HG02884 (cell line): ENCODE data around the gene A1BG.
"Not testable (repeated sequence)": the region's sequence is repeated elsewhere in the genome, so short reads cannot be mapped to it uniquely, and the experiment has no call there.

Source experiments
- ATAC-seq: cut with Tn5 transposase; IDR thresholded peaks from one replicate; pipeline ENCODE4 v1.9.1; 2021; ENCODE audit warnings: mild to moderate bottlenecking, moderate library complexity; ENCODE audit not compliant: unreplicated experiment

The A1BG gene

DNA sequence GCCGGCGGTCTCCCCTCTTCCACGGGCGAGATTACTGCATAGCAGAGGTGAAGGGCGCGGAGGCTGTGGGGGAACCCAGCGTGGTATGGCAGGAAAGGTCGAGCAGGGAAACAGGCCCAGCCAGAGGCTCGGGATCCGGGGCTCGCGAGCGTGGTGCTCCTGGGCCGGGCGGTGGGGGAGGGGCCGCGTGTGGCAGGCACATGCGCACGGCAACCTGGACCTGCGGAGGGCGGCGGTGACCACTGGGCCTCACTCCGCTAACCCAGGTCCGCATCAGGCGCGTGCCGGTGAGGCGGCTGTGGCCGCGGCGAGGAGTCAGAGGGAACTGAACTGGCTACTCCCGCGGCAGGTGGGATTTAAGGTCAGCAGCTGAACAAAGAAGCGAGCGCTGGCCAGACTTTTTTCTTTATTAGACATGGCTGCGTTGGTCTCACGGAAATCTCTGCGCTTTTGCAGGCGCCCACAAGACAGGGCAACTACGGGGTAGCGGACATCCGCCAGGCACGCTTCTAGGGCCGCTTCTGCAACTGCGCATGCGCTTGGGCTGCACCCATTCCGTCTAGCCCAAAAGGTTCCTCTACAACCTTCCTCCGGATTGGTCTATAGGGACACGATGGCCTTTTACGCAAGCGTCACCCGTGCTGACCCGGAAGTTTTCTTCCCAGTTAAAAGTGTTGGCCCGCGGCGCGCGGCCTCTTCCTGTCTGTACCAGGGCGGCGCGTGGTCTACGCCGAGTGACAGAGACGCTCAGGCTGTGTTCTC, 33.5 kb upstream of the A1BG start, which contains the start of gene RPS5:
RPS5 (plus strand) TSS at position 694 of the 762 bp plus-strand sequence. CDS start 869 bp downstream, outside the sequence.
- peak; percentile 76 for ATAC-seq

DNA sequence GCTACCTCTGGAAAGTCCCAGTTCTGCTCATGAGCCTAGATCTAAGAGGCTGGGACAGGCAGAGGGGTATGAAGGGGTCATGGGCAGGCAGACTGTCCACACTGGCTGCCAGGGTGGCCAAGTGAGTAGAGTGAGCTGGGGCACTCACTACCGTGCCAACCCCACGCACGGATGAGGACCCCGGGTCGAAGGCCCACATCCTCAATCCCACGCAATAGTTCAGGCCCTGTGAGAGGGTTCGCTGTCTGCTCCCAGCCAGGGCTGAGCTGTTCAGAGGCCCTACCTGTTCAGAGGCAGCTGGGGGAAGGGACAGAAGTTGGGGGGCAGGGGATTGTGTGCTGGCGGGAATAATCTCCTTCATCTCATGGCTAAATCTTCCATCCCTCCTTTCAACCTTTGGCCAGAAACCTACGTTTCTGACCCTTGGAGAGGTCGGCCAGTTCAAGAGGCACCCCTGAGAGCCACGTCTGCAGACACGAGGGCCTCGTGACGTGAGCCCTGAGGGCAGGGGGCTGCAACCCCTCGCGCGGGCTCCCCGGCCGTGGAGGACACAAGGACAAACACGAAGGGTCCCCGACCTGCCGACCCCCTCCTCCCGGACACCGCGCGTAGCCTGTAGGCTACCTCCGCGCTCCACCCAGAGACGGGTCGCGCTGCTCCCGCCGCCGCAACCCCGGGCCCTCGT, 32.7 kb upstream of the A1BG start:
- no peak for ATAC-seq

GRCh38 chr19:58385313-58385890, 32.1 kb upstream of the A1BG start:
- ATAC-seq = no peak

DNA sequence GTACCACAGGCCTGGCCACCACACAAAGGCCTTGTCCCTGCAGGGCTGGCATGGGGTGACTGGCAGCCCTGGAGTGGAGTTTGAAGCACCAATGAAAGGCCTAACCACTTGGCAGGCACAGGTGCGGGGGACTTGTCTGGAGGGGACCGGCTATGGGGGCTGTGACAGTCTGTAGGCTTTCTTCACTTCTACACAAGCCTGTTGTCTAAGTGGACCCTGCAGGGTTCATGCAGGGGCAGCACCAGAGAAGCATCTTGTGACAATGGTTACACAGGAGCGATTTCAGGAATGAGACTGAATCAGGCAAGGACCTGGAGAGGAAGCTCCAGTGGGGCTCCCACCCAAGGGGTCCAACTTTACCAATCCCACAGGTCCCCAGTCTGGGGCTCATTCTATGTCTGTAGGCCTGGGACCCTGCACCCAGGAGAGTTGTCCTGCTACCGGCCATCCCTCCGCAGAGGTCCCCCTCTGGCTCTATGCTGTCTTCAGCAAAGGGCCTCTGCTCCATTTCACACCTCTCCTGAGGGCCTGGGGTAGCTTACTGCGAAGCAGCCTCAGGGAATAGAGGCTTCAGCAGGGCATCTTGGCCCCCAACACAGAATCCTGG, 29.8 kb upstream of the A1BG start:
- ATAC-seq = no peak

DNA sequence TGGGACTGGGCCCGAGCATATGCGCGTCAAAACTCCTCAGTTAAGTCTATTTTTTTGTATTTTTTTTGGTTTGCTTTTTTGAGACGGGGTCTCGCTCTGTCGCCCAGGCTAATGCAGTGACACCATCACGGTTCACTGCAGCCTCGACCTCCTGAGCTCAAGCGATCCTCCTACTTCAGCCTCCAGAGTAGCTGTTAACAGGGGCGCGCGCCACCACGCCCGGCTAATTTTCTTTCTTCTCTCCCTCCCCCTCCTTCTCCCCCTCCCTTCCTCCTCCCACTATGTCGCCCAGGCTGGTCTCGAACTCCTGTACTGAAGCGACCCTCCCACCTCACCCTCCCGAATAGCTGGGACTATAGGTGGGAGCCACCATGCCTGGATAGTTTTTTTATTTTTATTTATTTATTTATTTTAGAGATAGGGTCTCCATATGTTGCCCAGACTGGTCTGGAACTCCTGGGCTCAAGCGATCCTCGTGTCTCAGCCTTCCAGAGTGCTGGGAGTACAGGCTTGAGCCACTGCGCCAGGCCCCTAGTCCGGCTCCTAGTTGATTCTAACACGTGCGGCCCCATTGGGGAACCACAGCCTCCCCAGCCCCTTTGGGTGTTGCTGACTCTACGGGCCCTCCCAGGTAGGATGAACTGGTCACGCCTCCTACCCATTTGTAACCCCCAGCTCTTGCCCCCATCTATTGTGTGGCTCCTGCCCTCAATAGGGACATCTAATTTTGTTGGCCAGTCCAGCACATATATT, 28.3 kb upstream of the A1BG start:
- no peak for ATAC-seq

DNA sequence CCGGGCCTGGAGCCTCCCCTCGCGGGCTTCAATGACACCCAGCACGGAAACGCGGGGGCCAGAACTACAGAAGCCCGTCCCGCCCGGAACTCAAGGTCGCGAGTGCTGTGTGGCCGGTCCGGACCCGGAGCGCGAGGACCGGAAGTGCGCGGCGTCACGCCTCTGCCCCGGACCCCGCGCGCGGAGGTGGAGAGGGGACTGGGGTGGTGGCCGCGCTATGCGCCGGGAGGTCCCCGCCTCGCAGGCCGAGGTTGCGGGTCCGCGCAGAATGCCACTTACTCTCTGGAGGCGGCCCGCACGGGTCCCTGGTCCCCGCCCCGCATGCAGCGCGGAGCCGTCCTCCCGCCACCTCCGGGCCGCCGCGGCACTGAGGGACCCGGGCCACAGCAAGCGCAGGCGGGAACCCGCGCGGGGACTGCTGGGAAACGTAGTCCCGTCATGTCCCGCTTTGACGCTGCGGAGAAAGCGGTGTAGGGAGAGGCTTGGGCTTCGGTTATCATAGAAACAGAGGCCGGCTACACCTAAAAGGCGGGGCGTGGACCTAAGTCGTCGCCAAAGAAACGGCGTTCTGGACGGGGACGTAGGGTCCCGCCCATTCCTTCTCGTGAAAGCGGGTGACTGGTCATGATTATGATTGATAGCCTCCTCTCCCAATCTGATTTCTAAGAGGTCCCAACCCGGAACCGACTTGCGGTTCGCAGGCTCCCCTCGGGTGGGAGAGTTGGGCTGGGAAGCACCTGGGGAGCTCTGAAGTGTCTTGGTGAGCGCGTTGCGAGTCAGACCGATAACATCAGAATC, 27.6 kb upstream of the A1BG start, which contains the start of gene ZNF837:
ZNF837 (minus strand) TSS at position 369 of the 798 bp plus-strand sequence. CDS start 11,698 bp downstream, outside the sequence.
- peak; percentile 75 for ATAC-seq

DNA sequence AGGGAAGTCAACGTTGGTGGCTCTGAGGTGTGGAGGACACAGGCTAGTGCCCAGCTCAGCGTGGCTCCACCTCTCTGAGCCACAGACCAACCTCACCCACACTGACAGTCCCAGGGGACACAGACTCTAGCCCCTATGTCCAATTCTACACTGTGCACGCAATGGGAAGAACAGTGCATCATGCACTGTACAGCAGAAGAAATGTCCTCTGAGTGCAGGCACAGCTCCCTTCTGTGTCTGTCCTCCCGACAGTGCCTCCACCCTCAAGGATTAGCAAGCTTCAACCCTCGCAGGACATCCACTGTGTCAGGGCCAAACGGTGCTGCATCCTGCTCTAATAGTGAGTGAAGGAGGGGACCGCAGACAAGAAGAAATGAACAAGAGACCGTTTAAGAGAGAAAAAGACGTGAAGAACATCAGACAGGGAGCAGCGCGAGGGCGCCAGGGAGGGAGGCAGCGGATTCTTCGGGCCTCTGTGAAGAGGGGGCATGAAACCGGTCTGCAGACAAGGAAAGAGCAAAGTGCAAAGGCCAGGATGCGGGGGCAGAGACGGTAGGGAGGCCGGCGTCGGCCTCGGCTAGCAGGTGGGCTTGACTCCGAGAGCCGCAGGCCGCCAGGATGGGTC, 26.9 kb upstream of the A1BG start:
- no peak for ATAC-seq

- ATAC-seq = no peak
Observed at GRCh38 chr19:58379246-58379645, 26.0 kb upstream of the A1BG start.

GRCh38 chr19:58376724-58377123, 23.4 kb upstream of the A1BG start:
- not testable (repeated sequence) for ATAC-seq

GRCh38 chr19:58374200-58374599, 20.9 kb upstream of the A1BG start:
- no peak for ATAC-seq

DNA sequence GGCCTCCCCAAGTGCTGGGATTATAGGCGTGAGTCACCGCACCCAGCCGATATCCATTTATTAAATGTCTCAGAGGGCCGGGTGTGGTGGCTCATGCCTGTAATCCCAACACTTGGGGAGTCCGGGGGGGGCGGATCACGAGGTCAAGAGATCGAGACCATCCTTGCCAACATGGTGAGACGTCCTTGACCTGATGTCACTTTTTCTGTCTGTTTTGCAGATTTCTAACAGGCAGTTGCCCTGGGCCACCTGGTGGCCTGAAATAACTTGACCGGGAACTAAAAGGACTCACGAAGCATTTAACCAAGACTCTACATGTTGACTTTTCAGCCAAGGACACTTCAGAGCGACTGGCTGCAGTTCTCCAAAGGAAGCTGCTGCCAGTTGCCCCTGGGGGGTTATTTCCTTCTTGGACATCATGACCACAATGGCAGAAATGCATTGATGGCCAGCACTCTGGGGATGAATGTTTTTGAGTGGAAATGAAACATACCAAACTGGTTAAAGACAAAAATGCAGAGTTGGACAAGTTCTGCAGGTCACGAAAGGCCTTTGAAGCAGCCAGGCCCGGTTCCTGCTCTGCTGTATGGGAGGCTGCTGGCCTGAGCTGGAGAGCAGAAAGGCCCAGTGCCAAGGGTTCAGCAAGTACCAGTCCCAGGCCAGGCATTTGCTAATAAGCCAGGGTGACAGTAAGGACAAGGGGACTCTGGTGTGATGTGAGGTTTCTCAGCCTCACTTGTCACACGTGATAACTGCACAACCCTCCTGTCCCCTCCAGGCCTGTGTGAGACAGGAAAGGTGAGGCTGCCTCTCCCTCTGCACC, 19.2 kb upstream of the A1BG start:
- no peak for ATAC-seq

- no peak for ATAC-seq
Observed at GRCh38 chr19:58368561-58369360, 15.5 kb upstream of the A1BG start.

GRCh38 chr19:58367698-58368454, 14.6 kb upstream of the A1BG start:
- ATAC-seq = no peak

- ATAC-seq = no peak
Observed at GRCh38 chr19:58366585-58367430, 13.5 kb upstream of the A1BG start.

- ATAC-seq = no peak
Observed at GRCh38 chr19:58364146-58364545, 10.9 kb upstream of the A1BG start.
